HL-60 (cell line): ENCODE measurements around the gene COL4A2.
A peak's percentile ranks its signal among the peaks of the same experiment; 100 is the strongest.

Experiments
- DNase-seq, 2 experiments: peaks; one replicate each; pipeline ENCODE4 v3.0.0-alpha.2; 2010 to 2020; ENCODE audit warnings: low read depth in 1 of 2, low spot score in 1 of 2
- H3K27ac ChIP-seq: fragments of 250-450 bp; sonication (Bioruptor Pico); replicated peaks from 2 replicates; pipeline ENCODE4 v1.5.1; 2020; ENCODE audit warnings: mild to moderate bottlenecking, moderate library complexity
- H3K27me3 ChIP-seq: fragments of 250-450 bp; sonication (Bioruptor Pico); 2 replicates; pipeline ENCODE4 v1.5.1; 2021; ENCODE audit warnings: mild to moderate bottlenecking, moderate library complexity; ENCODE audit not compliant: insufficient read depth, poor library complexity, severe bottlenecking
- H3K4me3 ChIP-seq: replicated peaks from 2 replicates; pipeline ENCODE4 v1.5.1; 2011; ENCODE audit warnings: mild to moderate bottlenecking, control low read depth, low read length; ENCODE audit not compliant: insufficient read depth
- CTCF ChIP-seq: IDR thresholded peaks from one replicate; pipeline ENCODE4 v1.5.1; 2011; ENCODE audit warnings: low read length, control low read depth, inconsistent platforms; ENCODE audit not compliant: insufficient read depth
- GABPA ChIP-seq: IDR thresholded peaks from 2 replicates; pipeline ENCODE4 v1.6.1; 2012; ENCODE audit warnings: low read depth
- POLR2AphosphoS5 ChIP-seq: IDR thresholded peaks from 2 replicates; pipeline ENCODE4 v1.6.1; 2012; ENCODE audit warnings: low read depth
- REST ChIP-seq: IDR thresholded peaks from 2 replicates; pipeline ENCODE4 v1.6.1; 2012; ENCODE audit warnings: low read depth; ENCODE audit not compliant: insufficient replicate concordance
- SPI1 ChIP-seq: IDR thresholded peaks from 2 replicates; pipeline ENCODE4 v1.6.1; 2012; ENCODE audit warnings: low read depth, mild to moderate bottlenecking, borderline replicate concordance

COL4A2 gene

DNA sequence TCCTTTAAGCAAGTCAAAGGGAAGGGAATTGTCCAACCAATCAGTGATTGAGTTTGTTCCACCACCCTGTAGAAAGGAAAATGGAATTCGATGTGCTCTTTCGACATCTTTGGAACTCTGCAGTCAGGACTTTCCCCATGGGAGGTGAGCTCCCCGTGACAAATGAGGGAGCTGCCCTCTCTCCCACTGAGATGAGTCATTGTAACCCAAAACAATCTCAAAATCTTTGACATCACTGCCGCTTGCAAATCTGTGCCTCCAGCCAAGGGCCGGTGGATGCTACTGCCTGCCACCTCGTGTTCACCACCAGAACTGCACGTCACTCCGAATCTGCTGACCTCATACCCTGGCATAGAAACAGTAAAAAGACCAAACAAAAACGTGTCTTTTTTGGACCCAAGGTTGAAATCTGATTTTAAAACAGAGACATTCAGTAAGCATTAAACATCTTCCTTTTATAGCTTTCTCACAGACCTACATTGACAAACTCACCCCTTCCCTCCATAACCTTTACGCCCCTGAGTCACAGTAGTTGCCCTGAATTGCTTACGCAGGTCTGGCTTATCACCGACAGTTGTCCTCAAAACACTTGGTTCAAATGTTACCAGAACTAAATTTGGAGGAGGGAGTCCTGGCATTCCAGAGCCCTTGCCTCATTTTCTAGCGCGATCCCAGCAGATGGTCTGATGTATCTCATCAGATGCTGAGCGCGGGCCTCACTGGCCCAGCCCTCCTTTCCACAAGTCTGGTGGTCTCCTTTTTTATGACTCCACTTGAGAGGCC lies 105.2 kb downstream of the COL4A2 start:
- Histone ChIP-seq H3K27ac (no peak overlapping the region), H3K4me3 (no peak overlapping the region), H3K27me3 (peaks cover 21% of the 10 kb centered on the region)
- TF ChIP-seq REST (no peak), CTCF (peak; percentile 77)
- peak; percentile 51 to 70 for DNase-seq

GRCh38 chr13:110413016-110413675 lies 106.1 kb downstream of the COL4A2 start:
- Histone ChIP-seq H3K27ac (no peak overlapping the region), H3K27me3 (peaks cover 20% of the 10 kb centered on the region), H3K4me3 (no peak overlapping the region)
- no peak for TF ChIP-seq SPI1
- TF ChIP-seq CTCF: no peak
- no peak for TF ChIP-seq REST
- no peak for TF ChIP-seq GABPA
- TF ChIP-seq POLR2AphosphoS5: no peak
- DNase-seq: no peak

DNA sequence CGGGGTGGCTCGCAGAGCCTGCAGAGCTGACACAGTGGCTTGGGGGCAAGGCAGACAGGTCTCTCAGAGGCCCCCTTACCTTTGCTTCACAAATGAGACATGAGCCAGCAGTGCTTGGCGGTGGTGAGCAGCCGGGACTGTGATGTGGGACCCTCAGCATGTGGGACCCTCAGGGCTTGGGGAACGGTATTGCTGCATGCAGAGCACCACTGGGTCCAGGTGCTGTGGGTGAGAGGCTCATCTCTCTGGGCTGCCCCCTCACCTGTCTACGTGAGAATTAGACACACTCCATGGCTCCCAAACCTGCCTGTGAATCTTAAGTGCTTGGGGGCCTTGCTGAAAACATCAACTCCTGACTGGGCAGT lies 106.6 kb downstream of the COL4A2 start:
- no peak overlapping the region for H3K27ac ChIP-seq
- peaks cover 23% of the 10 kb centered on the region for H3K27me3 ChIP-seq
- TF ChIP-seq SPI1 (no peak), POLR2AphosphoS5 (no peak), GABPA (no peak)
- DNase-seq: no peak
- no peak overlapping the region for H3K4me3 ChIP-seq

DNA sequence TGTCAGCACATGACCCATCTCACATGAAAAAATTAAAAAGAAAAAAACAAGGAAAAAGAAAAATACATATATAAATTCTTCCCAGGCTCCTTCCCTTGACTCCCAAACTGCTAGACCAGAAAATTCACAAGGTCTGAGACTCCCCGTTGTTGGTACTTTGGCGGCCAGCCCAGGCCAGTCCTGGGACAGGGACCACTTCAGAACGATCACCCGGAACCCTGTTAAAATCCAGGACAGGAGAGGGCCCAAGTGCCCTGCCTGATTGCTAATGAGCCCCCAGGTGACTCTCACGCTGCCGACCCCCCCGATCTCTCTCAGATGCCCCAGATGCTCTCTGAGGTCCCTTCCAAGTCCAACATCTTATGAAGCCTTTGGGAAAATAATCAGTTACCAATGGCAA lies 107.2 kb downstream of the COL4A2 start:
- H3K27me3 ChIP-seq: peaks cover 24% of the 10 kb centered on the region
- no peak overlapping the region for H3K27ac ChIP-seq
- TF ChIP-seq SPI1: no peak
- TF ChIP-seq CTCF: no peak
- TF ChIP-seq GABPA: no peak
- no peak for TF ChIP-seq REST
- no peak for TF ChIP-seq POLR2AphosphoS5
- no peak for DNase-seq
- H3K4me3 ChIP-seq: no peak overlapping the region
